Measurements from ENCODE around the gene MGST2. TPM values are rescaled to one million over a fixed set of nuclear protein-coding genes. Genes with fewer than 3 reads are reported as not detected.

Gene MGST2
- total RNA-seq, 1 experiment from 2014 or later = 32.8 TPM

DNA sequence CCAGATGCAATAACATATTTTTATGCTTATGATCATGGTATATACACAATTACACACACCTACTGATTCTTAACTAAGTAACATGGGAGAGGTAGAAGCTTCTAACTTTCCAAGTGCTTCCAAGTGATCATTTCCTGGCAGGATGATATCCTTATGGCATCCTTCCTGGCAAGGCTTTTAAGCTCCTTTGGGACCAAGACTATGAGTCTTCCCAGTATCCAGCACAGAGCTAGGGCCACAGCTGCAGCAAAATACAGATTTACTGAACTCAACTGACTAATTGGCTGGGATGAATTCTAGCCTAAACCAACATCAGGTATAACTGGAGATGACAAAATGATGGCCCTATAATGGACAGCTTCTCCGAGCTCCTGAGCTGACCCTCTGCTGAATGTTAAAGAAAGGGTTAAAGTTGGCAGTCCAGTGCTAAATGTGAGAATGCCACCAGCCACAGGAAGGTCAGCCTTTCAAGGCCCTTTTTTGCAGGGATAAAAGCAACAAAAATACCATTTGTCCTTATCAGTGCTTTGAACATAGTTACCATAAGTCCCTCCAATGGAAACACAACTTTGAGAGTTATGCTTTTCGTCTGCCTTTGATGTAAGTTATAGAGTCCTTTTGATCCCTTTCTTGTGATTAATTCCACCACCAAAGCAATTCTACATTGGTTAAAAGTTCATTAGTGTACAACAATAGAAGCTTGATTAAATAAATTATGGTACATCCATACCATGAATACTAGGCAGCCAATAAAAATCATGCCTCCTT is 73.4 kb downstream of the MGST2 start:
- no peak for DNase-seq (ENCODE audit: low spot score)

DNA sequence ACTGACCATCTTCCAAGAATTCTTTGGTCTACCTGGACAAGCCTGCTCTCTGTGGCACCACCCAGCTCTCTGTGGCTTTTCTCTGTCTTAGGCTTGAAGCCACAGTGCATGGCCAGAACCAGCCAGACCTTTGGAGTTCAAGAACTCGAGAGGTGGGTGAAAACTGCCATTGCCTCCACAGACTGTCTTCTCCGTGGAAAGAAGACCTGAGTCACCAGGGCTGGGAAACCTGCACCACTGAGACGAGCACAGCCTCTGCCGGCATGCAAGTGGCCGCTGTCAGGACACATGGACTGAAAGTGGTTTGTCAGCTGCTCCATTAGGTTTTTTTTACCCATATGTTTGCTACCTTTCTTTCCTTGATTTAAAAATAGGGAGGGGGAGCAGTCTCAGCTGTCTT is 74.5 kb downstream of the MGST2 start:
- DNase-seq (ENCODE audit: low spot score) = peak; percentile 50

DNA sequence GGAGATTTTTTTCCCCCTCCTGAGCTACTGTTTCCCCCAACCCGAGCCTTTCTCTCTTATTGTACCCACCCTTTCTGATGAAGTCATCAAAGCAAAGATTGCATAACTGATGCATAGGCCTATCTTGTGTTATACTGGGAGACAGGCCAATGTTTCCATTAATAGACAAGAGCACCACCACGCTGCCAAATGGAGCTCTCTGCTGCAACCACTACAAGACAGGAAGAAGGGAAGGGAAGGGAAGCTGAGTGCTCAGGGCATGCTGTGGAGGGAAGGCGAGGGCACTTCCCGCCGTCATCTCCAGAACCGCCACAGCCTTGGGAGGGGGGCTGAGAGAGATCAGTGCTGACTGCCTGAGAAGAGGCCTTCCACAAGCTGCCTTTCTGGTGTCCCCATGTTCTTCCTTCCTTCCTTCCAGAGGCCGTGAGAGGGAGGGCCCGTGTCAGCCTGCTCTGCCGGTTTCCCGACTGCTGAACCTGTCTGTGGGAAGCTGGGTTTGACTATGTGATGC is 75.0 kb downstream of the MGST2 start:
- peak; percentile 81 for DNase-seq (ENCODE audit: low spot score)

DNA sequence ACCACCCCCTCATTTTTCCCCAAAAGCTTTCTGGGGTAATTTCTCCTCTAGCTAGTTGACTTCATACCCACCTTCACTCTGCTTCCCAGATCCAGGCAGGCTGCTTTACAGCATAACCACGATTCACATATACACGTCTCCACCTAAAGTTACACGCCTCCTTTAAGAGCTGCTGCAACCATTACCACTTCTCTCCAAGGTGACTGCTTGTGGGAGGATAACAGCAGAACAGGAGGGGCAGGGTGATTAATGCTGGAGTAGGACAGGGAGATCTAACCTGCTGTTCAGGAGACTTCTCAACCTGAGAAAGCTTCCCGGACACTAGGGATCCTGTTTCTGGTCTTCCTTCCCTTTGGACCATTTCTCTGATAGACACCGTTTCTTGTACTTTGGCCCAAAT is 77.4 kb downstream of the MGST2 start:
- DNase-seq (ENCODE audit: low spot score) = no peak

DNA sequence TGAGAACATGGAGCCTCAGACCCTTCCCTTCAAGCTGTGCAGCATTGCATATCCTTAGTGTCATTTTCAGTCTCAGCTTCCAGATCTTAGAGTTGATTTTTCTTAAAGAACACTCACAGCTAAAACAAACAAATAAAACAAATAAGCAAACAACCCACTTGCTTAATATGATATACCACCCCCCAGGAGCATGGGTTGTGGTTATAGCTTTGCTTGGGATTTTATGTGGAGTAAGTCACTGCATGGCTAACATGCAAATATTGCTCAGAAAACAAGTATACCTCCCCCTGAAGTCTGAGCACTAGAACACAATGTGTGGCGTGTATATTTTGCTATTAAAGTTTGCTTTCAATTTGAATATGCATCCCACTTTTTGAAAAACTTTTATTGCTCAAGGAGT is 78.6 kb downstream of the MGST2 start:
- DNase-seq (ENCODE audit: low spot score) = no peak

DNA sequence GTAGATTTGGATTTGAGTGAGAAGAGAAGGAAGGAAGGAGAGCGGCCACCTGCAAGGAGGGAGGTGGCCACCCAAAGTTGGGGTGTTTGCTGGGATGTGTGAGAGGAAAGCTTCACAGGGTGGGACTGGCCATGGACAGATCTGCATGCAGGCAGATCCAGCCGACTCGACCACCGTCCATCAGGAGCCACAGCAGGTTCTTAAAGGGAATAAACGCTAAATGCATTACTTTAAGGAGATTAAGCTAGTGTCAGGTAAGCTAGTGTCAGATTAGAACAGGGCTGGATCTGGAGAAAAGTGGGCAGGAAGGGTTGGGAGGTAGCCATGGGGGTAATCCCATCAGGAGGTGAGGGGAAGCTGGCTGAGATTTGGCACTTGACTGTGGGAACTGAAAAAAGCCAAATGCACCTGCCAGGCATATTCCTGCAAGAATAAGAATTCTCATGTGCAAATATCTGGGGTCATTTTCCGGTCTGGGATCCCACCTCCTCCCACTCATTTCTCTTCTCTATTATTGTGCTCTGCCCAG is 79.6 kb downstream of the MGST2 start:
- DNase-seq (ENCODE audit: low spot score) = no peak

DNA sequence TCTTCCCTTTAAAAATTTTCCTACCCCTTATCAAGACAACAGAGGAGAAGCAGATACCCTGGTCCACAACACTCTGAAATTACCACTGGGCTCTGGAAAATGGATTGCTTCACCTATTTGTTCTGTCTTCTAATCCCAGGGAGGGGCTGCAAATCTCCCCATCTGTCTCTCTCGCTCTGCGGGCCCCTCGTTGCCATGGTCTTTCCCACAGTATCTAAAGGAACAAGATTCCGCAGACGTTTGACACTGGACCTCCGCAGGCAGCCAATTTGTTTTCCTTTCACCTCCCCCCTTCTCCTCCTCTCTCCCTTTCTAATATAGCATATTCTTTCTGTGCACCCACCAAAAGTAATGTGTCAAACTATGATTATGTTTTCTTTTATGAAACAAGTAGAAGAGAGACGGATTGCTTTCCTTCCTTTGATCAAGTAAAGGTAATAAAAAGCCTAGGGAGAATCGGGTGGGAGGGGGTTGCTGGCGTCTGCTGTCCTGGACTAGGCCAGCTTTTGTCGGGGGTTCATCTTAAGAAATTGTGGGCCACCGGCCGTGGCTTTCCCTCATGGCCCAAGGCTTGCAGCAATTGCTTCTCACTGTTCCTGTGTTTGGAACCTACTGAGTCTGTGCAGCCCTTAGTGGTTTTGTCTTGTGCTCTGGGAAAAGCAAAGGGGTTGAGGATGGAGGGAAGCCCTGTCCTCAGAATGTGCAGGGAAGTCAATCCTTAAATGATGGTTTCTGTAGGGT is 81.0 kb downstream of the MGST2 start:
- DNase-seq (ENCODE audit: low spot score) = no peak

DNA sequence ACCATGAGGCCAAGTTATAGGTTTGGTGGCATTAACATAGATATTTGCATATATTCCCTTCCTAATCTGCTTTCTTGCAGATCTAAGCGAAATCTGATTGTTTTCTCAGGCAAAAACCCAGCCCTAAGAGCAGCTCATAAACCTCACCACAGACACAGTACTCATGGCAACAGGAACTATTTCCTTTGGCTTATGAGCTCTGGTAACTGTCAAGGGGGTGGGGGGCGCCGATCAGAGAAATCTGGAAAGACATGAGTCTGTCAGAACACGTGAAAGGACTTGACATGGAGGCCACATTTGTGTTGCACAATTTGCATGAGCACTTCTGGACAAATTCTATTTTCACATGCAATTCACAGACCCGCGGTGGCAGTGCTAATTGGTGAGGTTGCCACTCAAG is 83.7 kb downstream of the MGST2 start:
- DNase-seq (ENCODE audit: low spot score) = no peak

DNA sequence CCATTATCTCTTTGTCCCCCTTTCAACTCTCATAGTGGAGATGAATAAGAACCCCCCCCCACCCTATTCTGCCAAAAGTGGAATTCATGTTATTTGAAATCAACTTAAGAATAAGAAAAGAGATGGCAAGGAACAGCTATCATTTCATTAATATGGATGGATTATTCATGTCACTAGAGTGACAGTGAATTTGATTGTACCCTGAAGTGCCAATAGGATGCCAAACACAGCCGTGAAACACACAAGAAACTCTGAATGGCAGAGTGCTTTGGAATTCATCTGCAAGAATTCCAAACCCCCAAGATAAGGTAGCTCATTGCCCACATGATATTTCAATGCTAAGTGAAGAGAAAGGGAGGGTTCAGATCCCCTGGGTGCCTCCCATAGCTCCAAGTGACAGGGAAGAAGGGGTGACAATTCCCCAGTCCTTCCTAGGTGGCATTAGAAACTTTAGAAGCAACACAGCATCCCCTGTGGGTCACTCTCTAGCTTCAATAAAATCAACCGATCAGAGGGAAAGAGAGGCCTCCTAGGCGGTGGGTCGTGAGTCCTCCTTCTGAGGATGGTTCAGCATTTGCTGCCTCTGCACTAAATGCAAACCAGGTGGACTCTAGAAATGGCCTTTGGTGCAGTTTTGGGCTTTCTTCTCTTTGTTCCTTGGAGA is 84.3 kb downstream of the MGST2 start:
- DNase-seq (ENCODE audit: low spot score) = no peak

DNA sequence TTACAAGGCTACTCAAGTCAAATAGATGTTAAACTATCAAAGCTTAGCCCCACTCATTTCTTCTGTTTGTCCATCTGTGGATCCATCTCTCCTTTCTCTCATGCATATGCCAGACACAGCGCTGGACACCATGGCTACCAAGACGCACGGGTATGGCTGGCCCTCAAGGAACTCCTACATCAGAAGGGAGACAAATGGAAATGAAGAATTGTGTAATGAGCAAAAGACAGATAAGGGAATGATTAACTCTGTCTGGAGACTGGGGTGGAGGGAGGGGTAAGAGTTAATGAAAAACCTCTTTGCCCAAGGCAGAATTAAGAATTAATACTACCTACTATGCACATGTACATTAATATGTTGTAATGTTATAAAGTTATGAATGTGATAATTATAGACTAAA is 88.1 kb downstream of the MGST2 start:
- no peak for DNase-seq (ENCODE audit: low spot score)

Other genes with a start within 250 kb of the MGST2 start
- gene RAB33B, start 211.7 kb upstream of the MGST2 start, total RNA-seq (2014; rRNA removed; shearing (Covaris generic)) = 4.6 and 6.1 TPM in 2 replicates
- gene SETD7, start 109.6 kb upstream of the MGST2 start, total RNA-seq (2014; rRNA removed; shearing (Covaris generic)) = 30.5 and 30.8 TPM in 2 replicates